Liver (tissue), 3 donors: ENCODE data around the gene PRCC.

Experiments
- ATF3 ChIP-seq: IDR thresholded peaks from 2 replicates; pipeline ENCODE4 v1.6.1; 2016; ENCODE audit warnings: antibody characterized with exemption
- CTCF ChIP-seq: fragments of 150-350 bp; IDR thresholded peaks from 2 replicates; pipeline ENCODE4 v1.5.1; 2017; ENCODE audit warnings: improper control_type of control experiment, low read depth, low read length; ENCODE audit not compliant: missing input control
- EGR1 ChIP-seq, 2 donors: IDR thresholded peaks; 2 replicates each; pipeline ENCODE4 v1.6.1; 2016 to 2018; ENCODE audit warnings: antibody characterized with exemption in 2 of 2, low read depth in 2 of 2
- FOXA1 ChIP-seq: IDR thresholded peaks from 2 replicates; pipeline ENCODE4 v1.6.1; 2016; ENCODE audit warnings: antibody characterized with exemption
- GABPA ChIP-seq, 2 donors: IDR thresholded peaks in 1 of 2; conservative IDR thresholded peaks in 1 of 2; 2 replicates each; pipeline ENCODE4 v1.6.1; 2016; ENCODE audit warnings: antibody characterized with exemption in 2 of 2, mild to moderate bottlenecking in 1 of 2, moderate library complexity in 1 of 2
- JUND ChIP-seq, 2 donors: IDR thresholded peaks; 2 replicates each; pipeline ENCODE4 v1.6.1; 2016; ENCODE audit warnings: antibody characterized with exemption in 2 of 2
- RAD21 ChIP-seq, 2 donors: IDR thresholded peaks; 2 replicates each; pipeline ENCODE4 v1.6.1; 2016; ENCODE audit warnings: antibody characterized with exemption in 2 of 2, mild to moderate bottlenecking in 2 of 2
- REST ChIP-seq: IDR thresholded peaks from 2 replicates; pipeline ENCODE4 v1.6.1; 2016; ENCODE audit warnings: antibody characterized with exemption, mild to moderate bottlenecking
- RXRA ChIP-seq, 2 donors: IDR thresholded peaks; 2 replicates each; pipeline ENCODE4 v1.6.1; 2017 to 2018; ENCODE audit warnings: antibody characterized with exemption in 2 of 2, mild to moderate bottlenecking in 1 of 2
- TAF1 ChIP-seq: conservative IDR thresholded peaks from 2 replicates; pipeline ENCODE4 v1.6.1; 2016; ENCODE audit warnings: antibody characterized with exemption, mild to moderate bottlenecking
- ZBTB33 ChIP-seq: IDR thresholded peaks from 2 replicates; pipeline ENCODE4 v1.6.1; 2016; ENCODE audit warnings: antibody characterized with exemption
- TF ChIP-seq, protein P1 (sequence below): IDR thresholded peaks from 2 replicates; pipeline ENCODE4 v1.6.1; 2016; ENCODE audit warnings: antibody characterized with exemption
- donor health status: healthy.
- donor health status: healthy.

DNA sequence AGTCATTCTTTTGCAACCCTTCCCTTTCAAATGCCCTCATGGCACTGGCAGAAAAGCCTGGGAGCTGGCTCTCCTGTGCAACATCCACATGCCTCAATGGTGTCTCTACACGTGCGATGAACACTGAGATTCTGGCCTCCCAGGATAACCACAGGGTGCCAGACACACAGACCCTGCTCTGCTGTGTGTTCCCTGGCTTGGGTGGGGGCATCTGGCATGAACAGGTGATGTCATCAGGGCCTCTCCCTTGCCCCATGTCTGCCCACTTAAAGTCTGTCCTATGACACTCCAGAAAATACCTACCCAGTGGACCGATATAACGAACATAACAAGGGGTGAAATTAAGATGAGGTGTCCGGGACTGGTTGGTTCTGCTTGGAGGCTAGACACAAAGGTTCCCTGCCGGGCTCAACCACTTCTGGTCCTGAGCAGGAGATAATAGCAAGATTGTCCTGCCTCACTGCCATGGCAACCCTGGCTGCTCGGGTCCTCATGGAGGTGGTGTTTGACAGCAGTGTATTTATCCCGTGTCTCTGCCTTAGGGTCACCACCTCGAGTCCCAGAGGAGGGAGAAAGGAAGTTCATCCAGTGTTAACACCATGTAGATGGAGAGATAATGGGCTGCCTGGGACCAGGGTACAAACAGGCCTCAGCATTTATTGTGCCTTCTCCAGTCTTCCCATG lies 72.2 kb downstream of the PRCC start:
- TF ChIP-seq FOXA1 (no peak), CTCF (no peak), JUND (IDR thresholded peaks at IDR 0.05) (no peak), ZBTB33 (no peak), RXRA (IDR thresholded peaks at IDR 0.05) (no peak), REST (no peak), EGR1 (IDR thresholded peaks at IDR 0.05; ENCODE audit: low read depth in 2 of 2) (no peak), RAD21 (IDR thresholded peaks at IDR 0.05) (no peak), GABPA (IDR thresholded peaks at IDR 0.05 in 1 of 2, conservative IDR thresholded peaks at IDR 0.05 in 1 of 2) (no peak), ATF3 (no peak), TAF1 (no peak)
- TF ChIP-seq, protein P1, sequence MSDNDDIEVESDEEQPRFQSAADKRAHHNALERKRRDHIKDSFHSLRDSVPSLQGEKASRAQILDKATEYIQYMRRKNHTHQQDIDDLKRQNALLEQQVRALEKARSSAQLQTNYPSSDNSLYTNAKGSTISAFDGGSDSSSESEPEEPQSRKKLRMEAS, result no peak
